ENCODE data around the gene BTBD9. TPM values are rescaled to one million over a fixed set of nuclear protein-coding genes. Genes with fewer than 3 reads are reported as not detected.

BTBD9 gene
- total RNA-seq, 1 donor from 2014 or later = 4.5 TPM

- H3K27me3 ChIP-seq (ENCODE audit: control insufficient read depth, insufficient read depth, low read length) = no peaks in the 10 kb centered on the region
- no peak for DNase-seq (ENCODE audit: low read depth)
- TF ChIP-seq CTCF (IDR thresholded peaks at IDR 0.05; ENCODE audit: insufficient read depth, low read length, severe bottlenecking) = no peak
- H3K36me3 ChIP-seq (ENCODE audit: control insufficient read depth, insufficient read depth, low read length) = no peaks in the 10 kb centered on the region
- no peak overlapping the region for H3K4me3 ChIP-seq (ENCODE audit: low read depth, low read length)
- no peak for FAIRE-seq
These were observed 55.0 kb downstream of the BTBD9 start for GRCh38 chr6:38584731-38585130.

- DNase-seq (ENCODE audit: low read depth) (no peak), FAIRE-seq (no peak)
- no peaks in the 10 kb centered on the region for H3K36me3 ChIP-seq (ENCODE audit: control insufficient read depth, insufficient read depth, low read length)
- no peaks in the 10 kb centered on the region for H3K27me3 ChIP-seq (ENCODE audit: control insufficient read depth, insufficient read depth, low read length)
- TF ChIP-seq CTCF (IDR thresholded peaks at IDR 0.05; ENCODE audit: insufficient read depth, low read length, severe bottlenecking) = no peak
- no peak overlapping the region for H3K4me3 ChIP-seq (ENCODE audit: low read depth, low read length)
These were observed 56.2 kb downstream of the BTBD9 start for GRCh38 chr6:38583523-38583922.

- no peaks in the 10 kb centered on the region for H3K36me3 ChIP-seq (ENCODE audit: control insufficient read depth, insufficient read depth, low read length)
- no peak for DNase-seq (ENCODE audit: low read depth)
These were observed 59.7 kb downstream of the BTBD9 start for GRCh38 chr6:38580030-38580429.

GRCh38 chr6:38579010-38579628, 60.6 kb downstream of the BTBD9 start:
- Histone ChIP-seq H3K36me3 (ENCODE audit: control insufficient read depth, insufficient read depth, low read length) (no peaks in the 10 kb centered on the region), H3K27me3 (ENCODE audit: control insufficient read depth, insufficient read depth, low read length) (no peaks in the 10 kb centered on the region), H3K4me3 (ENCODE audit: low read depth, low read length) (no peak overlapping the region)
- no peak for TF ChIP-seq CTCF (IDR thresholded peaks at IDR 0.05; ENCODE audit: insufficient read depth, low read length, severe bottlenecking)
- DNase-seq (ENCODE audit: low read depth) (no peak), FAIRE-seq (no peak)

More at GRCh38 chr6:38580030-38580429, 59.7 kb downstream of the BTBD9 start:
- no peak for TF ChIP-seq CTCF (IDR thresholded peaks at IDR 0.05; ENCODE audit: insufficient read depth, low read length, severe bottlenecking)
- Histone ChIP-seq H3K27me3 (ENCODE audit: control insufficient read depth, insufficient read depth, low read length) (no peaks in the 10 kb centered on the region), H3K4me3 (ENCODE audit: low read depth, low read length) (no peak overlapping the region)
- FAIRE-seq = no peak

GRCh38 chr6:38578075-38578474, 61.7 kb downstream of the BTBD9 start:
- no peak for FAIRE-seq
- no peaks in the 10 kb centered on the region for H3K27me3 ChIP-seq (ENCODE audit: control insufficient read depth, insufficient read depth, low read length)
- no peak for TF ChIP-seq CTCF (IDR thresholded peaks at IDR 0.05; ENCODE audit: insufficient read depth, low read length, severe bottlenecking)
- DNase-seq (ENCODE audit: low read depth) = no peak
- H3K36me3 ChIP-seq (ENCODE audit: control insufficient read depth, insufficient read depth, low read length) = no peaks in the 10 kb centered on the region
- H3K4me3 ChIP-seq (ENCODE audit: low read depth, low read length) = no peak overlapping the region

GRCh38 chr6:38577492-38577891, 62.2 kb downstream of the BTBD9 start:
- no peaks in the 10 kb centered on the region for H3K27me3 ChIP-seq (ENCODE audit: control insufficient read depth, insufficient read depth, low read length)
- FAIRE-seq = no peak
- no peak for TF ChIP-seq CTCF (IDR thresholded peaks at IDR 0.05; ENCODE audit: insufficient read depth, low read length, severe bottlenecking)

More at GRCh38 chr6:38577492-38577891, 62.2 kb downstream of the BTBD9 start:
- no peaks in the 10 kb centered on the region for H3K36me3 ChIP-seq (ENCODE audit: control insufficient read depth, insufficient read depth, low read length)
- no peak overlapping the region for H3K4me3 ChIP-seq (ENCODE audit: low read depth, low read length)
- no peak for DNase-seq (ENCODE audit: low read depth)

Data from bronchial epithelial cell (primary cell).